GM18951 (cell line): ENCODE measurements around the gene RAB23.
"Not testable (repeated sequence)": the region's sequence is repeated elsewhere in the genome, so short reads cannot be mapped to it uniquely, and the experiment has no call there.

Experiments
- POLR2A ChIP-seq: IDR thresholded peaks from 4 replicates; pipeline ENCODE4 v1.6.1; 2011; ENCODE audit warnings: mild to moderate bottlenecking; ENCODE audit not compliant: insufficient read length, insufficient read depth; ENCODE audit errors: extremely low read depth
- in situ Hi-C: fragments of 300-500 bp; cut with MboI; formaldehyde crosslinking; loops from one replicate; pipeline ENCODE4 v1.12.0; 2022; ENCODE audit warnings: low sequenced_read_pairs, mixed read lengths, inconsistent platforms; ENCODE audit not compliant: unreplicated experiment

Gene RAB23

DNA sequence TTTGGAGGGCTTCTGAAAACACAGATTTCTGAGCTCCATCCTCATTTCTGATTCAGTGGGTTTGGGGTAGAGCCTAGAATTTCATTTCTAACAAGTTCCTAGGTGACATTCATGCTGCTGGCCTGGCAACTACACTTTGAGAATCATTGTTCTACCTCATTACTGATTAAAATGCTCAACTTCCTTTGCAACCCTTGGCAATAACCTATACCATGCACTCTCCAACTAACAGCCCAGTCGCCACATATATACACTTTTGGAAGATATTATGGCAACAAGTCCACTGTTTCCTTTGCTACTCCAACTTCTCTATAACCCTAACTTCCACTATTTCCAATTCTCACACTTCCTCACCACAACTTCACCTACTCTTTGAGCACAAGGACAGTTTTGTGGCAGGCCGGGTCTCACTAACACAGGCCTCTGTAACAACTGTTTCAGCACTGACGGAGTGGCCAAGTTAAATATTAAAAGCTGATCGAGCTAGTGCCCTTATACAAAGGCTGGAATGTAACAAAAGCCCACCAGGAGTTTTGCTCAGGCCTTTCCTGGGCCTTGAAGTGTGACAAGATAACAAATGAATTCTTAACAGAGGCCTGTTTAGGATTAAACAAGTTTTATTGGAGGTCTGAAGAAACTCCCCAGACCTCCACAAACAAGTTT lies 32.1 kb upstream of the RAB23 start:
- no peak for TF ChIP-seq POLR2A
- in situ Hi-C loops = no loop called here

GRCh38 chr6:57252975-57253374 lies 30.9 kb upstream of the RAB23 start:
- no peak for TF ChIP-seq POLR2A
- in situ Hi-C loops = no loop called here

GRCh38 chr6:57252137-57252536 lies 30.0 kb upstream of the RAB23 start:
- no peak for TF ChIP-seq POLR2A
- in situ Hi-C loops = no loop called here

DNA sequence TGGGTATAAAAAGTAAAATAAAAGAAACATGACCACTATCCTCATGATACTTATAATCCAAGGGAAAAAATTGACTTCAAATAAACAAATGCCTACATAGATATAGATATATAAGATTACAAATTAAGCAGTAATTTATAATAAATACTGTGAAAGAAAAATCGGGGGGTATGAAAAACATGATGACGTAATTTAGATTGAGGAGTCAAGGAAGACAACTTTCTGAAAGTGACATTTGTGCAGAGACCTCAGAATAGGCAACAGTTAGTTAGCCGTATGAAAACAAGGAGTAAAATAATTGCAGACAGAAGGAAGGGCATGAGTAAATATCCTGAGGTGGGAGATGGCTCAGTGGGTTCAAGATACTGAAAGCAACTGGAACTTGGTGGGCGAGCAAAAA lies 28.2 kb upstream of the RAB23 start:
- in situ Hi-C loops = no loop called here
- TF ChIP-seq POLR2A = no peak

DNA sequence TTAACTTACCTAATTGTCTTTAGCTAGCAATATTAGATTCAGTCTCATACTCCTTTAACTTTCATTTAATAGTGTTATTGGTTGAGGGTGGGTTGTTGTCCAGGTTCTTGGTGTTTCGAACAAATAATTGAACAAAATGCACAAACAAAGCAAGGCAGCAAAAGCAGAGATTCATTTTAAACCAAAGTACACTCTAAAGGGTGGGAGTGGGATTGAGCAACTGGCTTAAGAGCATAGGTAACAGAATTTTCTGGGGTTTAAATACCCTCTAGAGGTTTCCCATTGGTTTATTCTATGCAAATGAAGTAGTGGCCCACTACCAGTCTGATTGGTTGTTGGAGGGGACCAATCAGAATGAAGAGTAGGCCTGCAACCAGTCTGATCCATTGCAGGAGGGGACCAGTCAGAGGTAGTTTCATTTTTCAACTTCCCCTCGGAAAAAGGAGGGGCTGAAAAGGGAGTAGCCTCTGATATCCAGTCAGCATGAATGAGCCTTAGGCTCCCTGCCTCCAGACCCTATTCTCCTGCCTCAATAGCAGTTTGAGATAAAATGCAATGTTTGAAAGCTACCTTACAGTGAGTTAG lies 26.3 kb upstream of the RAB23 start:
- no peak for TF ChIP-seq POLR2A
- in situ Hi-C loops = no loop called here

- TF ChIP-seq POLR2A = no peak
- in situ Hi-C loops = no loop called here
Measured at GRCh38 chr6:57247603-57248002, 25.5 kb upstream of the RAB23 start.

DNA sequence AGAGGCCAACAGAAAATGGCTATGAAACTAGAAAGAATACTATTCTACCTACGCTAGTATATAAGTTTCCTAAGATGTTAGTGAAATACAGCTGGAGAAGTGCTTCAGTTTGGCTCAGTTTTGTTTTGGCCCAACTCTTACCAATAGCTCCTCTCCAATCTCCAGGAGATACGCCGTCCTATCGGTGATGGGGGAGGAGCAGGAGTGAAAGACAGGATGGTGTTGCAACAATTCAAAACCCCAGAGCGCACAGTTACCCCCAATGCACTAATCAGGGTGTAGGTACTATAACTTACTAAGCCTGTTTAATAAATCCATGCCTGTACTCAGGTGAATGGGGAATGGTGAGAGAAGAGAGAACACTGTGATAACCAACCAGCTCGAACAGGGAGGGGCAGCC lies 24.2 kb upstream of the RAB23 start:
- in situ Hi-C loops = no loop called here

GRCh38 chr6:57243954-57244353 lies 21.8 kb upstream of the RAB23 start:
- TF ChIP-seq POLR2A = no peak
- in situ Hi-C loops = no loop called here

More for the DNA sequence above, 24.2 kb upstream of the RAB23 start:
- no peak for TF ChIP-seq POLR2A

DNA sequence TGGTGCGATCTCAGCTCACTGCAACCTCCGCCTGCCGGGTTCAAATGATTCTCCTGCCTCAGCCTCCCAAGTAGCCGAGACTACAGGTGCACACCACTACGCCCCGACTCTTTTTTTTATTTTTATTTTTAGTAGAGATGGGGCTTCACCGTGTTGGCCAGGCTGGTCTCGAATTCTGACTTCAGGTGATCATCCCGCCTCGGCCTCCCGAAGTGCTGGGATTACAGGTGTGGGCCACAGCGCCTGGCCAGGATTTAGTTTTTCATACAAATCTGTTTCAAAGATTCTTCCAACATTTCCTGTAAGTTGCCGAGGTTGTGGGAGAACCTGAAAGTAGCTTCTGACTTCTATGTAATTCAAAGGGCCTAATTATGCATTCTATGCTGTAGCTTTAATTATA lies 21.4 kb upstream of the RAB23 start:
- in situ Hi-C loops = not testable (repeated sequence)

- no peak for TF ChIP-seq POLR2A
- in situ Hi-C loops = no loop called here
Measured at GRCh38 chr6:57242505-57242904, 20.4 kb upstream of the RAB23 start.

DNA sequence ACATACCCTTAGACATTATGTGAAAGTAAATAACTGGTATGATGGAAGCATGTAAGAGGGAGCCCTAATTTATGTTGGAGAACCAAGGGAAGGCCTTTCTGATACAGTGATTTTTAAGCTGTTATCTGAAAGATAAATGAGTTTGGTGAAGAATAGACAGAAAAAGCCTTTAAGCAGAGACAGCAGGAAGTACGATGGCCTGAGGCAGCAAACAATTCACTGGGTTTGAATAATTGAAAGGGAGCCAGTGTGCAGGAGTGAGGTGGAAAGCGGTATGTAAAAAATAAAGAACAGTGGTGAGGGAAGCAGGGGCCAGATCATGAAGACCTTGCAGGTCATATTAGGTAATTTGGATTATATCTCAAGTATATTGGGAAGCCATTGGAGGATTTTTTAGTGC lies 4.1 kb upstream of the RAB23 start:
- in situ Hi-C loops = no loop called here
- no peak for TF ChIP-seq POLR2A

GRCh38 chr6:57224769-57225515 lies 2.8 kb upstream of the RAB23 start:
- no peak for TF ChIP-seq POLR2A
- in situ Hi-C loops = no loop called here

- no peak for TF ChIP-seq POLR2A
- in situ Hi-C loops = no loop called here
Measured at GRCh38 chr6:57222743-57223077, 603 bp upstream of the RAB23 start.
